Gastrocnemius medialis (tissue), 4 donors: Measurements from ENCODE around the gene GGA1.

Source experiments
- CTCF ChIP-seq, 5 experiments: fragments of 450-650 bp in 3 of 5; fragments of 200-600 bp in 2 of 5; sonication (generic) in 2 of 5; IDR thresholded peaks in 4 of 5; conservative IDR thresholded peaks in 1 of 5; 1 replicate in 4 of 5; 2 replicates in 1 of 5; pipeline ENCODE4 v1.5.1; 2016 to 2019; ENCODE audit warnings: antibody characterized with exemption in 5 of 5, mild to moderate bottlenecking in 3 of 5, moderate library complexity in 3 of 5
- POLR2A ChIP-seq, 2 donors: fragments of 450-650 bp; IDR thresholded peaks; one replicate each; pipeline ENCODE4 v1.6.1; 2017; ENCODE audit warnings: antibody characterized with exemption in 2 of 2, mild to moderate bottlenecking in 2 of 2, moderate library complexity in 2 of 2

- TF ChIP-seq CTCF (IDR thresholded peaks at IDR 0.05 in 4 of 5, conservative IDR thresholded peaks at IDR 0.05 in 1 of 5) (no peak), POLR2A (IDR thresholded peaks at IDR 0.05) (no peak)
These were observed 39.4 kb upstream of the GGA1 start for GRCh38 chr22:37569009-37569920.
